Measurements from ENCODE around the gene EPB42. TPM values are rescaled to one million over a fixed set of nuclear protein-coding genes. Genes with fewer than 3 reads are reported as not detected.

Gene EPB42
- total RNA-seq, 1 experiment from 2014 or later = not detected

- TF ChIP-seq ZNF274 (IDR thresholded peaks at IDR 0.05; ENCODE audit: low read depth, low read length) (no peak), CEBPB (IDR thresholded peaks at IDR 0.05; ENCODE audit: low read depth) (no peak), EZH2 (IDR thresholded peaks at IDR 0.05) (no peak), RAD21 (IDR thresholded peaks at IDR 0.05; ENCODE audit: low read depth) (peak; percentile 64), FOSL1 (IDR thresholded peaks at IDR 0.05; ENCODE audit: low read depth) (no peak), SIN3A (IDR thresholded peaks at IDR 0.05; ENCODE audit: low read depth) (no peak), POLR2A (IDR thresholded peaks at IDR 0.05; ENCODE audit: borderline replicate concordance, extremely low read depth, insufficient read depth, insufficient read length) (no peak), SRF (IDR thresholded peaks at IDR 0.05; ENCODE audit: low read depth) (no peak), EGR1 (IDR thresholded peaks at IDR 0.05; ENCODE audit: low read depth) (no peak), TCF7L2 (IDR thresholded peaks at IDR 0.05; ENCODE audit: borderline replicate concordance, extremely low read depth, insufficient read depth, insufficient read length) (no peak), ELF1 (IDR thresholded peaks at IDR 0.05; ENCODE audit: borderline replicate concordance, low read depth) (no peak), JUND (IDR thresholded peaks at IDR 0.05) (no peak)
- TF ChIP-seq, protein P1, sequence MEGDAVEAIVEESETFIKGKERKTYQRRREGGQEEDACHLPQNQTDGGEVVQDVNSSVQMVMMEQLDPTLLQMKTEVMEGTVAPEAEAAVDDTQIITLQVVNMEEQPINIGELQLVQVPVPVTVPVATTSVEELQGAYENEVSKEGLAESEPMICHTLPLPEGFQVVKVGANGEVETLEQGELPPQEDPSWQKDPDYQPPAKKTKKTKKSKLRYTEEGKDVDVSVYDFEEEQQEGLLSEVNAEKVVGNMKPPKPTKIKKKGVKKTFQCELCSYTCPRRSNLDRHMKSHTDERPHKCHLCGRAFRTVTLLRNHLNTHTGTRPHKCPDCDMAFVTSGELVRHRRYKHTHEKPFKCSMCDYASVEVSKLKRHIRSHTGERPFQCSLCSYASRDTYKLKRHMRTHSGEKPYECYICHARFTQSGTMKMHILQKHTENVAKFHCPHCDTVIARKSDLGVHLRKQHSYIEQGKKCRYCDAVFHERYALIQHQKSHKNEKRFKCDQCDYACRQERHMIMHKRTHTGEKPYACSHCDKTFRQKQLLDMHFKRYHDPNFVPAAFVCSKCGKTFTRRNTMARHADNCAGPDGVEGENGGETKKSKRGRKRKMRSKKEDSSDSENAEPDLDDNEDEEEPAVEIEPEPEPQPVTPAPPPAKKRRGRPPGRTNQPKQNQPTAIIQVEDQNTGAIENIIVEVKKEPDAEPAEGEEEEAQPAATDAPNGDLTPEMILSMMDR (IDR thresholded peaks at IDR 0.05 in 2 of 3, conservative IDR thresholded peaks at IDR 0.05 in 1 of 3; ENCODE audit: borderline replicate concordance in 1 of 3, insufficient read depth in 1 of 3, low read depth in 2 of 3, low read length in 2 of 3) = peak; percentile 51 to 70 (median 61); a peak in 5 of 6 replicates
- intact Hi-C loops (cut with micrococcal nuclease) = loop anchor here (1.0 to 5.0 kb wide), 3 partner anchors 17 to 95 kb away; partner anchors contain the start of gene TMEM62
- H3K79me2 ChIP-seq (ENCODE audit: insufficient read depth, low read length) = no peaks in the 10 kb centered on the region; the same call in 1 of the 2 replicates
These were observed 33.2 kb downstream of the EPB42 start for GRCh38 chr15:43187544-43188155.

More at GRCh38 chr15:43187544-43188155, 33.2 kb downstream of the EPB42 start:
- H3K27ac ChIP-seq (ENCODE audit: low read depth, low read length) = no peak overlapping the region
- H2AFZ ChIP-seq (ENCODE audit: low read depth, low read length, poor library complexity, severe bottlenecking) = no peak overlapping the region
- no peaks in the 10 kb centered on the region for H3K9me3 ChIP-seq (ENCODE audit: control insufficient read depth in 1 of 2, insufficient read depth in 1 of 2, low read depth in 1 of 2, low read length in 2 of 2)
- no peak overlapping the region for H3K4me2 ChIP-seq (ENCODE audit: low read length)
- no peaks in the 10 kb centered on the region for H3K27me3 ChIP-seq (ENCODE audit: insufficient read depth, low read length)
- H3K4me3 ChIP-seq (replicated peaks in 1 of 2; ENCODE audit: low read depth in 1 of 2, low read length in 2 of 2) = no peak overlapping the region
- ATAC-seq (no peak), DNase-seq (ENCODE audit: low read depth, low spot score) (peak; percentile 24)
- peaks cover 10 to 11% of the 10 kb centered on the region in 2 experiments; a peak in 3 of 4 replicates for H3K4me1 ChIP-seq (ENCODE audit: control insufficient read depth in 1 of 2, insufficient read depth in 2 of 2, low read length in 2 of 2)
- no peaks in the 10 kb centered on the region for H3K9me2 ChIP-seq (ENCODE audit: insufficient read depth)
- H4K20me1 ChIP-seq (ENCODE audit: insufficient read depth) = no peaks in the 10 kb centered on the region
- ChIA-PET POLR2A (interaction anchor here (0.7 kb wide), 1 partner anchor 48 kb away, joined by 3 read pairs; no protein-coding TSS in a partner anchor), CTCF (interaction anchor here (1.2 kb wide), 1 partner anchor 98 kb away, joined by 4 read pairs; no protein-coding TSS in a partner anchor), RAD21 (ENCODE audit: low non-redundant PET in 1 of 2, low total read pairs in 2 of 2, uncharacterized antibody in 2 of 2, unreplicated experiment in 2 of 2) (no interaction called here)
- peaks cover 6 to 19% of the 10 kb centered on the region in 2 experiments; a peak in 3 of 4 replicates for H3K36me3 ChIP-seq (ENCODE audit: control insufficient read depth in 1 of 2, insufficient read depth in 2 of 2, low read length in 2 of 2)
- H3K9ac ChIP-seq (ENCODE audit: low read length) = no peak overlapping the region
- no TSS peak for BruUV-seq (replicated peaks)

Measured in HCT116 (cell line).